Stimulated activated CD8-positive, alpha-beta memory T cell treated with anti-CD3 and anti-CD28 coated beads, Interleukin-2, amount 100 ng/mL, for 48 hours (primary cell): ENCODE results near the gene AOPEP.

ENCODE experiments used
- DNase-seq, 2 donors: peaks; one replicate each; pipeline ENCODE4 v3.0.0-alpha.2; 2020; ENCODE audit warnings: low read depth in 2 of 2

The AOPEP gene

GRCh38 chr9:94726495-94727191 is at the start of gene AOPEP:
TSS of gene AOPEP (plus strand) at chr9:94726699. CDS start at chr9:94759784, 33,085 bp downstream.
- peak; percentile 99 to 100 for DNase-seq

- no peak for DNase-seq
Measured at GRCh38 chr9:94677929-94678328, 48.6 kb upstream of the AOPEP start.

GRCh38 chr9:94679587-94679986 is 46.9 kb upstream of the AOPEP start:
- no peak for DNase-seq

- no peak for DNase-seq
Measured at GRCh38 chr9:94680020-94680419, 46.5 kb upstream of the AOPEP start.

- no peak for DNase-seq
Measured at GRCh38 chr9:94680621-94681020, 45.9 kb upstream of the AOPEP start.

- DNase-seq: peak; percentile 17 to 36
Measured at GRCh38 chr9:94681508-94681907, 45.0 kb upstream of the AOPEP start.

GRCh38 chr9:94685359-94685758 is 41.1 kb upstream of the AOPEP start:
- no peak for DNase-seq

- no peak for DNase-seq
Measured at GRCh38 chr9:94687451-94687850, 39.0 kb upstream of the AOPEP start.

GRCh38 chr9:94690344-94690743 is 36.2 kb upstream of the AOPEP start:
- DNase-seq: no peak

- DNase-seq: no peak
Measured at GRCh38 chr9:94692601-94693000, 33.9 kb upstream of the AOPEP start.

GRCh38 chr9:94693485-94694204 is 32.9 kb upstream of the AOPEP start:
- no peak for DNase-seq

GRCh38 chr9:94696545-94696944 is 30.0 kb upstream of the AOPEP start:
- no peak for DNase-seq

GRCh38 chr9:94697972-94698581 is 28.4 kb upstream of the AOPEP start:
- DNase-seq: no peak

GRCh38 chr9:94699715-94700373 is 26.7 kb upstream of the AOPEP start:
- no peak for DNase-seq

- no peak for DNase-seq
Measured at GRCh38 chr9:94700445-94700844, 26.1 kb upstream of the AOPEP start.

- no peak for DNase-seq
Measured at GRCh38 chr9:94703488-94704140, 22.9 kb upstream of the AOPEP start.

- no peak for DNase-seq
Measured at GRCh38 chr9:94705162-94705702, 21.3 kb upstream of the AOPEP start.

GRCh38 chr9:94706922-94707321 is 19.6 kb upstream of the AOPEP start:
- no peak for DNase-seq

GRCh38 chr9:94713436-94714215 is 12.9 kb upstream of the AOPEP start:
- no peak for DNase-seq

- no peak for DNase-seq
Measured at GRCh38 chr9:94714494-94714893, 12.0 kb upstream of the AOPEP start.

GRCh38 chr9:94717761-94718160 is 8.7 kb upstream of the AOPEP start:
- DNase-seq: no peak
